HepG2 (cell line): ENCODE results near the gene SLC12A9. TPM values are rescaled to one million over a fixed set of nuclear protein-coding genes. Genes with fewer than 3 reads are reported as not detected.
A peak's percentile ranks its signal among the peaks of the same experiment; 100 is the strongest.

ENCODE experiments used
- BRCA1 ChIP-seq: sonication (generic); formaldehyde crosslinking; IDR thresholded peaks from 2 replicates; pipeline ENCODE4 v1.4.0; 2020; ENCODE audit warnings: missing genetic modification reagents
- CCDC6 ChIP-seq: sonication (generic); formaldehyde crosslinking; IDR thresholded peaks from 2 replicates; pipeline ENCODE4 v1.8.1; 2022; ENCODE audit warnings: mild to moderate bottlenecking, missing genetic modification reagents, moderate library complexity
- DMTF1 ChIP-seq: sonication (generic); formaldehyde crosslinking; IDR thresholded peaks from 2 replicates; pipeline ENCODE4 v1.4.0; 2020; ENCODE audit warnings: mild to moderate bottlenecking, missing genetic modification reagents
- EED ChIP-seq: sonication (generic); formaldehyde crosslinking; IDR thresholded peaks from 2 replicates; pipeline ENCODE4 v1.5.0; 2020; ENCODE audit warnings: mild to moderate bottlenecking, missing genetic modification reagents
- FLYWCH1 ChIP-seq: sonication (generic); formaldehyde crosslinking; IDR thresholded peaks from 2 replicates; pipeline ENCODE4 v1.8.1; 2023; ENCODE audit warnings: mild to moderate bottlenecking, missing genetic modification reagents
- GATA4 ChIP-seq: sonication (generic); IDR thresholded peaks from 2 replicates; pipeline ENCODE4 v1.6.1; 2016; ENCODE audit warnings: antibody characterized with exemption, low read depth, borderline replicate concordance
- GMEB1 ChIP-seq: sonication (generic); formaldehyde crosslinking; IDR thresholded peaks from 2 replicates; pipeline ENCODE4 v1.5.1; 2020; ENCODE audit warnings: missing genetic modification reagents, mild to moderate bottlenecking, borderline replicate concordance
- GTF2F1 ChIP-seq: fragments of 150-350 bp; IDR thresholded peaks from 2 replicates; pipeline ENCODE4 v1.6.1; 2014; ENCODE audit warnings: low read length
- ISL2 ChIP-seq: sonication (generic); formaldehyde crosslinking; IDR thresholded peaks from 2 replicates; pipeline ENCODE4 v1.5.0; 2020; ENCODE audit warnings: missing genetic modification reagents
- LCORL ChIP-seq, 2 experiments: fragments of 450-650 bp in 1 of 2; sonication (generic) in 1 of 2; formaldehyde crosslinking in 1 of 2; IDR thresholded peaks; 2 replicates each; pipeline versions ENCODE4 v1.5.0 to v1.6.1; 2017 to 2020; ENCODE audit warnings: antibody characterized with exemption in 1 of 2, missing genetic modification reagents in 1 of 2
- NFKB2 ChIP-seq: sonication (generic); formaldehyde crosslinking; IDR thresholded peaks from 2 replicates; pipeline ENCODE4 v1.4.0; 2020; ENCODE audit warnings: missing genetic modification reagents, borderline replicate concordance
- NFKBIZ ChIP-seq: IDR thresholded peaks from 2 replicates; pipeline ENCODE4 v1.6.1; 2018; ENCODE audit warnings: missing genetic modification reagents, missing compliant biosample characterization
- RNF2 ChIP-seq: fragments of 450-650 bp; conservative IDR thresholded peaks from 2 replicates; pipeline ENCODE4 v1.6.1; 2016; ENCODE audit warnings: low read depth
- SMARCE1 ChIP-seq: fragments of 450-650 bp; IDR thresholded peaks from 2 replicates; pipeline ENCODE4 v1.6.1; 2017; ENCODE audit warnings: borderline replicate concordance
- ZBTB25 ChIP-seq: IDR thresholded peaks from 2 replicates; pipeline ENCODE4 v1.6.1; 2018; ENCODE audit warnings: missing genetic modification reagents
- ZBTB37 ChIP-seq: sonication (generic); formaldehyde crosslinking; IDR thresholded peaks from 2 replicates; pipeline ENCODE4 v1.4.0; 2020; ENCODE audit warnings: mild to moderate bottlenecking, missing genetic modification reagents
- ZBTB38 ChIP-seq: sonication (generic); formaldehyde crosslinking; IDR thresholded peaks from 2 replicates; pipeline ENCODE4 v1.5.1; 2020; ENCODE audit warnings: mild to moderate bottlenecking, missing genetic modification reagents
- ZNF121 ChIP-seq: sonication (generic); formaldehyde crosslinking; IDR thresholded peaks from 2 replicates; pipeline ENCODE4 v1.5.0; 2020; ENCODE audit warnings: mild to moderate bottlenecking, missing genetic modification reagents
- ZNF496 ChIP-seq: sonication (generic); formaldehyde crosslinking; IDR thresholded peaks from 2 replicates; pipeline ENCODE4 v1.8.1; 2023; ENCODE audit warnings: mild to moderate bottlenecking, moderate library complexity, missing genetic modification reagents; ENCODE audit not compliant: insufficient replicate concordance
- ZNF83 ChIP-seq: sonication (generic); formaldehyde crosslinking; IDR thresholded peaks from 2 replicates; pipeline ENCODE4 v1.4.0; 2020; ENCODE audit warnings: missing genetic modification reagents, mild to moderate bottlenecking, borderline replicate concordance
- ZUFSP ChIP-seq: sonication (generic); formaldehyde crosslinking; IDR thresholded peaks from 2 replicates; pipeline ENCODE4 v1.9.0; 2021; ENCODE audit warnings: missing genetic modification reagents, mild to moderate bottlenecking, borderline replicate concordance
- polyA plus RNA-seq, 8 experiments: library from polyadenylated mRNA; depleted of rRNA in 3 of 8; stranded (reverse) in 7 of 8; unstranded in 1 of 8; fragments of >200 nt; fragmentation: Illumina TruSeq in 4 of 8; extraction: Trizol in 4 of 8; gene quantifications; 2 replicates each; pipeline versions ENCODE4 v1.2.1 to v1.2.3, GENCODE V29; 2011 to 2016; ENCODE audit warnings: low read depth in 4 of 8, missing spikeins in 1 of 8, mixed read lengths in 1 of 8; ENCODE audit not compliant: insufficient read depth in 1 of 8
- total RNA-seq, 5 experiments: library from RNA; depleted of rRNA; stranded (reverse); fragments of >200 nt; fragmentation: Illumina TruSeq; extraction: Trizol; gene quantifications; 2 replicates each; pipeline ENCODE4 v1.2.3, GENCODE V29; 2016; ENCODE audit warnings: low read depth in 1 of 5

SLC12A9 gene
- total and polyA plus RNA-seq, 2 of the 13 experiments (the other 11 are each of a cell fraction or from before 2014, with no cell fraction given): 8.7 to 16.6 TPM

GRCh38 chr7:100874577-100875355 lies 22.3 kb downstream of the SLC12A9 start, which contains the start of gene SRRT (continued):
- TF ChIP-seq ZBTB38 (CRISPR knock-in tag): peak; percentile 53; the same call in 1 of the 2 replicates
- peak; percentile 97 for TF ChIP-seq ZBTB25
- no peak for TF ChIP-seq BRCA1
- no peak for TF ChIP-seq ZBTB37 (CRISPR knock-in tag)
- no peak for TF ChIP-seq ZNF83 (CRISPR knock-in tag)
- TF ChIP-seq GTF2F1: no peak; the same call in 1 of the 2 replicates
- TF ChIP-seq EED (CRISPR knock-in tag): no peak
- peak; percentile 92 for TF ChIP-seq GMEB1 (CRISPR knock-in tag)
- peak; percentile 29; the same call in 1 of the 2 replicates for TF ChIP-seq ISL2 (CRISPR knock-in tag)
- TF ChIP-seq DMTF1 (CRISPR knock-in tag): no peak; the same call in 1 of the 2 replicates
- peak; percentile 21; the same call in 1 of the 2 replicates for TF ChIP-seq GATA4
- no peak for TF ChIP-seq ZNF121 (CRISPR knock-in tag)
- no peak; the same call in 1 of the 2 replicates for TF ChIP-seq LCORL (IDR thresholded peaks at IDR 0.05)
- peak; percentile 67 for TF ChIP-seq LCORL (CRISPR knock-in tag; IDR thresholded peaks at IDR 0.05)
- TF ChIP-seq ZNF496: no peak
- TF ChIP-seq NFKB2 (CRISPR knock-in tag): no peak; the same call in 1 of the 2 replicates
- TF ChIP-seq CCDC6: peak; percentile 80; the same call in 1 of the 2 replicates
- TF ChIP-seq FLYWCH1 (CRISPR knock-in tag): no peak
- no peak for TF ChIP-seq ZUFSP (CRISPR knock-in tag)
- no peak for TF ChIP-seq NFKBIZ (CRISPR knock-in tag)
- TF ChIP-seq SMARCE1: no peak
- TF ChIP-seq RNF2: 0 out of 2 replicates have a peak, but pooled peaks have one; percentile 55
